Neuronal stem cell (in vitro differentiated cells): ENCODE measurements around the gene SMIM43.

Source experiments
- DNase-seq: peaks from one replicate; pipeline ENCODE4 v3.0.0-alpha.2; 2013; ENCODE audit warnings: low spot score
- H2AFZ ChIP-seq: one replicate; pipeline ENCODE4 v1.6.1; 2013; ENCODE audit warnings: mild to moderate bottlenecking, low read length, inconsistent platforms
- H2AK5ac ChIP-seq: 2 replicates; pipeline ENCODE4 v1.6.1; 2013; ENCODE audit warnings: low read depth, mild to moderate bottlenecking, inconsistent platforms, low read length, moderate library complexity, mixed read lengths
- H2BK120ac ChIP-seq: 2 replicates; pipeline ENCODE4 v1.6.1; 2013; ENCODE audit warnings: low read depth, mild to moderate bottlenecking, inconsistent platforms, low read length, moderate library complexity, mixed read lengths
- H2BK12ac ChIP-seq: one replicate; pipeline ENCODE4 v1.6.1; 2013; ENCODE audit warnings: low read length, inconsistent platforms
- H2BK15ac ChIP-seq: 2 replicates; pipeline ENCODE4 v1.6.1; 2013; ENCODE audit warnings: mild to moderate bottlenecking, low read length, inconsistent platforms, mixed read lengths
- H2BK5ac ChIP-seq: one replicate; pipeline ENCODE4 v1.6.1; 2013; ENCODE audit warnings: inconsistent platforms, mild to moderate bottlenecking, low read length, moderate library complexity
- H3K14ac ChIP-seq: one replicate; pipeline ENCODE4 v1.6.1; 2013; ENCODE audit warnings: low read length, inconsistent platforms
- H3K18ac ChIP-seq: 2 replicates; pipeline ENCODE4 v1.6.1; 2013; ENCODE audit warnings: low read length, inconsistent platforms
- H3K23ac ChIP-seq: 2 replicates; pipeline ENCODE4 v1.6.1; 2013; ENCODE audit warnings: low read depth, mild to moderate bottlenecking, mixed read lengths, low read length, inconsistent platforms; ENCODE audit not compliant: poor library complexity
- H3K27ac ChIP-seq: replicated peaks from 3 replicates; pipeline ENCODE4 v1.5.1; 2013; ENCODE audit warnings: low read length, inconsistent platforms
- H3K27me3 ChIP-seq, 3 experiments: 2 replicates each; pipeline ENCODE4 v1.6.1; 2013; ENCODE audit warnings: low read length in 3 of 3, mild to moderate bottlenecking in 2 of 3, inconsistent platforms in 1 of 3, low read depth in 1 of 3, mixed read lengths in 1 of 3, moderate library complexity in 1 of 3; ENCODE audit not compliant: control insufficient read depth in 3 of 3, insufficient read depth in 3 of 3
- H3K36me3 ChIP-seq, 2 donors: replicated peaks in 1 of 2; 2 replicates each; pipeline ENCODE4 v1.6.1; 2013; ENCODE audit warnings: low read length in 2 of 2; ENCODE audit not compliant: control insufficient read depth in 2 of 2, insufficient read depth in 2 of 2
- H3K4ac ChIP-seq: 2 replicates; pipeline ENCODE4 v1.6.1; 2013; ENCODE audit warnings: inconsistent platforms, mild to moderate bottlenecking, low read length, moderate library complexity
- H3K4me1 ChIP-seq, 2 donors: 1 replicate in 1 of 2; 2 replicates in 1 of 2; pipeline ENCODE4 v1.6.1; 2013; ENCODE audit warnings: low read length in 2 of 2, low read depth in 1 of 2; ENCODE audit not compliant: control insufficient read depth in 2 of 2, insufficient read depth in 1 of 2
- H3K4me2 ChIP-seq: one replicate; pipeline ENCODE4 v1.6.1; 2013; ENCODE audit warnings: mild to moderate bottlenecking, low read length, inconsistent platforms; ENCODE audit not compliant: insufficient read depth, poor library complexity, severe bottlenecking
- H3K4me3 ChIP-seq, 2 donors: 2 replicates each; pipeline ENCODE4 v1.5.1; 2013; ENCODE audit warnings: low read length in 2 of 2, mild to moderate bottlenecking in 2 of 2, inconsistent platforms in 1 of 2, moderate library complexity in 1 of 2
- H3K79me1 ChIP-seq: one replicate; pipeline ENCODE4 v1.6.1; 2013; ENCODE audit warnings: low read depth, mild to moderate bottlenecking, inconsistent platforms, low read length, moderate library complexity
- H3K9ac ChIP-seq: one replicate; pipeline ENCODE4 v1.6.1; 2013; ENCODE audit warnings: mild to moderate bottlenecking, low read depth, low read length, inconsistent platforms; ENCODE audit not compliant: poor library complexity
- H3K9me3 ChIP-seq, 2 donors: replicated peaks in 1 of 2; 2 replicates each; pipeline versions ENCODE3 to v1.6.1; 2013; ENCODE audit warnings: low read length in 2 of 2, mild to moderate bottlenecking in 2 of 2, inconsistent platforms in 1 of 2, low read depth in 1 of 2, mixed read lengths in 1 of 2, moderate library complexity in 1 of 2; ENCODE audit not compliant: control insufficient read depth in 2 of 2, insufficient read depth in 1 of 2
- H4K8ac ChIP-seq: one replicate; pipeline ENCODE4 v1.6.1; 2013; ENCODE audit warnings: low read depth, mild to moderate bottlenecking, inconsistent platforms, low read length, moderate library complexity
- H4K91ac ChIP-seq: one replicate; pipeline ENCODE4 v1.6.1; 2013; ENCODE audit warnings: low read length, low read depth, mild to moderate bottlenecking, inconsistent platforms; ENCODE audit not compliant: poor library complexity
- WGBS, 2 donors: extraction: QIAGEN DNeasy Blood & Tissue Kit; methylation state at CpG; one replicate each; pipeline ENCODE4 v1.1.7; 2013; ENCODE audit warnings: missing lambda C conversion rate in 2 of 2, mixed read lengths in 1 of 2; ENCODE audit not compliant: insufficient read length in 2 of 2, insufficient replicate concordance in 1 of 2; ENCODE audit errors: extremely low coverage in 2 of 2; 5-methylcytosine and 5-hydroxymethylcytosine counted together

Gene SMIM43

GRCh38 chr4:121767166-121767565, 2.2 kb upstream of the SMIM43 start:
- Histone ChIP-seq H3K27ac (no peak overlapping the region), H2BK12ac (no peak overlapping the region), H3K23ac (no peak overlapping the region), H2BK5ac (no peak overlapping the region), H3K18ac (no peak overlapping the region), H4K91ac (no peak overlapping the region), H2AK5ac (no peak overlapping the region), H4K8ac (no peak overlapping the region), H3K9me3 (peaks cover 0 to 5% of the 10 kb centered on the region in 2 donors), H3K14ac (no peak overlapping the region), H3K79me1 (no peaks in the 10 kb centered on the region), H3K4me2 (no peak overlapping the region), H3K9ac (no peak overlapping the region), H3K4me1 (peaks cover 0 to 2% of the 10 kb centered on the region in 2 donors), H3K4ac (no peak overlapping the region), H3K36me3 (no peaks in the 10 kb centered on the region), H2AFZ (no peak overlapping the region), H2BK120ac (no peak overlapping the region), H3K27me3 (peaks cover 14 to 95% (median 32%) of the 10 kb centered on the region in 3 experiments), H2BK15ac (no peak overlapping the region), H3K4me3 (no peak overlapping the region)
- no peak for DNase-seq
- WGBS, 2 donors, result no CpG with 5 or more reads among the region's 4 CpGs

- Histone ChIP-seq H3K36me3 (no peaks in the 10 kb centered on the region), H3K4me2 (no peak overlapping the region), H3K4me3 (no peak overlapping the region), H3K9me3 (peaks cover 0 to 5% of the 10 kb centered on the region in 2 donors), H3K23ac (no peak overlapping the region), H3K27me3 (peaks cover 14 to 98% (median 32%) of the 10 kb centered on the region in 3 experiments), H3K79me1 (no peaks in the 10 kb centered on the region), H4K91ac (no peak overlapping the region), H2BK15ac (no peak overlapping the region), H4K8ac (no peak overlapping the region), H3K9ac (no peak overlapping the region), H3K18ac (no peak overlapping the region), H2AK5ac (no peak overlapping the region), H3K27ac (no peak overlapping the region), H3K4me1 (peaks cover 0 to 2% of the 10 kb centered on the region in 2 donors), H2AFZ (no peak overlapping the region), H2BK12ac (no peak overlapping the region), H3K14ac (no peak overlapping the region), H2BK5ac (no peak overlapping the region), H2BK120ac (no peak overlapping the region), H3K4ac (no peak overlapping the region)
- DNase-seq, result no peak
- WGBS, 2 donors, result no CpG with 5 or more reads among the region's 9 CpGs
Observed at GRCh38 chr4:121765971-121766538, 1.1 kb upstream of the SMIM43 start.

GRCh38 chr4:121765368-121765705, 373 bp upstream of the SMIM43 start:
- peaks cover 0 to 5% of the 10 kb centered on the region in 2 donors for H3K9me3 ChIP-seq
- H3K4ac ChIP-seq, result no peak overlapping the region
- H4K91ac ChIP-seq, result no peak overlapping the region
- no peaks in the 10 kb centered on the region for H3K36me3 ChIP-seq
- H3K4me1 ChIP-seq, result peaks cover 0 to 2% of the 10 kb centered on the region in 2 donors
- peaks cover 14 to 97% (median 32%) of the 10 kb centered on the region in 3 experiments for H3K27me3 ChIP-seq
- no CpG with 5 or more reads among the region's 16 CpGs for WGBS, 2 donors
- H2AK5ac ChIP-seq, result no peak overlapping the region
- no peak overlapping the region for H3K23ac ChIP-seq
- no peak overlapping the region for H2BK15ac ChIP-seq
- no peak overlapping the region for H4K8ac ChIP-seq
- H3K79me1 ChIP-seq, result no peaks in the 10 kb centered on the region
- H2BK12ac ChIP-seq, result no peak overlapping the region
- peak overlapping the region; percentile 80 for H3K9ac ChIP-seq
- no peak overlapping the region for H2BK5ac ChIP-seq
- peak overlapping the region; percentile 95 for H3K4me2 ChIP-seq
- peak overlapping the region; percentile 91 for H3K18ac ChIP-seq
- H3K4me3 ChIP-seq, result peak overlapping the region; percentile 45 to 84
- H3K27ac ChIP-seq, result no peak overlapping the region
- no peak overlapping the region for H3K14ac ChIP-seq
- peak overlapping the region; percentile 93 for H2AFZ ChIP-seq
- H2BK120ac ChIP-seq, result no peak overlapping the region
- DNase-seq, result no peak

- no CpG with 5 or more reads among the region's 14 CpGs for WGBS, 2 donors
- peak overlapping the region; percentile 25 for H3K23ac ChIP-seq
- H3K4me3 ChIP-seq, result peak overlapping the region; percentile 45 to 84
- no peak overlapping the region for H2BK120ac ChIP-seq
- no peak overlapping the region for H2AK5ac ChIP-seq
- H3K4me2 ChIP-seq, result peak overlapping the region; percentile 95
- H3K79me1 ChIP-seq, result no peaks in the 10 kb centered on the region
- H2BK5ac ChIP-seq, result no peak overlapping the region
- H3K9me3 ChIP-seq, result peaks cover 0 to 5% of the 10 kb centered on the region in 2 donors
- peak overlapping the region; percentile 91 for H3K18ac ChIP-seq
- DNase-seq, result no peak
- no peak overlapping the region for H3K14ac ChIP-seq
- H3K4me1 ChIP-seq, result peaks cover 0 to 2% of the 10 kb centered on the region in 2 donors
- no peak overlapping the region for H4K91ac ChIP-seq
- no peak overlapping the region for H3K27ac ChIP-seq
- peak overlapping the region; percentile 93 for H2AFZ ChIP-seq
- H4K8ac ChIP-seq, result no peak overlapping the region
- no peak overlapping the region for H2BK15ac ChIP-seq
- peak overlapping the region; percentile 80 for H3K9ac ChIP-seq
- H3K4ac ChIP-seq, result no peak overlapping the region
- no peaks in the 10 kb centered on the region for H3K36me3 ChIP-seq
- no peak overlapping the region for H2BK12ac ChIP-seq
- peaks cover 14 to 98% (median 32%) of the 10 kb centered on the region in 3 experiments for H3K27me3 ChIP-seq
Observed at GRCh38 chr4:121764303-121764701, 662 bp downstream of the SMIM43 start.
